Measurements from ENCODE around the gene ZC3H10.

- TF ChIP-seq CTCF (IDR thresholded peaks at IDR 0.05; ENCODE audit: control extremely low read depth in 1 of 3, insufficient read depth in 1 of 3, low read depth in 1 of 3, low read length in 3 of 3) = no peak
- TF ChIP-seq SP1 (IDR thresholded peaks at IDR 0.05; ENCODE audit: low read depth, low read length) = no peak
- no peak for TF ChIP-seq JUND (IDR thresholded peaks at IDR 0.05; ENCODE audit: low read length)
- TF ChIP-seq ATF3 (IDR thresholded peaks at IDR 0.05; ENCODE audit: insufficient read depth, low read depth, low read length) = no peak
- no peak for TF ChIP-seq CREB1 (IDR thresholded peaks at IDR 0.05)
- no peak for TF ChIP-seq EP300 (IDR thresholded peaks at IDR 0.05; ENCODE audit: borderline replicate concordance in 1 of 2, low read depth in 2 of 2, low read length in 2 of 2)
- TF ChIP-seq POLR2A (IDR thresholded peaks at IDR 0.05; ENCODE audit: control extremely low read depth in 1 of 2, low read depth in 2 of 2, low read length in 2 of 2) = no peak
- no peak for TF ChIP-seq RXRA (IDR thresholded peaks at IDR 0.05; ENCODE audit: insufficient read depth, low read depth, low read length)
- no peak for TF ChIP-seq PHF8 (conservative IDR thresholded peaks at IDR 0.05; ENCODE audit: low read depth, low read length)
- no peak for TF ChIP-seq USF2 (IDR thresholded peaks at IDR 0.05; ENCODE audit: low read length)
Measured at GRCh38 chr12:56137853-56138571, 19.9 kb downstream of the ZC3H10 start.

Measured in H1 (cell line).